Cardiac ventricle fibroblast (primary cell): ENCODE data around the gene RRAS2. TPM values are rescaled to one million over a fixed set of nuclear protein-coding genes. Genes with fewer than 3 reads are reported as not detected.

Experiments
- total RNA-seq: library from RNA; depleted of rRNA; stranded (reverse); fragments of >200 nt; gene quantifications from 2 replicates; pipeline ENCODE4 v1.2.3, GENCODE V29; 2015

RRAS2 gene
- 99.4 and 103 TPM in 2 replicates for total RNA-seq

DNA sequence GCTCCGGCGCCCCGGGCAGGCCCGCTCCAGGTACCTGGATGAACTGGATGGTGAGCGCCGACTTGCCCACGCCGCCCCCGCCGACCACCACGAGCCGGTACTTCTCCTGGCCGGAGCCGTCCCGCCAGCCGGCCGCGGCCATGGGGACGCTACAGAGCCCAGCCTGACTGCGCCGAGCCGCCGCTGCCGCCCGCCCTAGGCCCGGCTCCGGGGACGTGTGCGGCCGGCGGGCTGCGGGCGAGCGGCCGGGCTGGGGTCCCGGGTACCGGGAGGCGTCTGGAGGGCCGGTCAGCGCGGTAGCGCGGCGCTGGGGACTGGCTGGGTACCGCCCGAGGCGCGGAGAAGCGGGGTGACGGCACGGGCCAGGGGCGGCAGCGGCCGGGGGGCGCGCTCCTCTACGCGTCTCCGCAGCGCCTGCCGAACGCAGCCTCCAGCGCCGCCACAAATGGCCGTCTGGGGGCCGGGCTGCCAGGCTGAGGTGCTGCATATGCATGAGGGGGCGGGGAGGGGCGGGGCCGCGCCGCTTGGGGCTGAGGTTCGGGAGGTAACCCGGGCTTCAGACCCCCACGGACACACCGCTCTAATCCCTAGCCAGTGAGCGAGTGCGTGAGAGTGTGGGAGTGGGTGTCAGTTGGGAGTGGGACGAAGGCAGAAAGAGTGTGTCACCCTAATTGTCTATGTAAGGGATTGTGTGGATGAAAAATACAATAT is at the start of gene RRAS2:
Gene RRAS2 (minus strand): TSS at position 455 of the 711 bp plus-strand sequence. CDS start 313 bp downstream, at position 142.

Other genes starting within 250 kb of the RRAS2 start
- 136 and 141 TPM in 2 replicates for gene COPB1, start 140.6 kb upstream of the RRAS2 start, total RNA-seq
- gene PSMA1, start 161.2 kb upstream of the RRAS2 start, total RNA-seq: 77.0 and 87.6 TPM in 2 replicates